Neural cell (in vitro differentiated cells): ENCODE data around the gene ATP2C1. TPM values are rescaled to one million over a fixed set of nuclear protein-coding genes. Genes with fewer than 3 reads are reported as not detected.

ENCODE experiments used
- H2AFZ ChIP-seq: fragments of 200-600, 300-800 bp; sonication (generic), shearing (Covaris generic); 2 replicates; pipeline ENCODE4 v1.6.0; 2014; ENCODE audit warnings: low read depth, mild to moderate bottlenecking, antibody characterized with exemption, low read length, moderate library complexity
- H3F3A ChIP-seq: fragments of 200-600 bp; shearing (Covaris generic); 2 replicates; pipeline ENCODE4 v1.6.1; 2016; ENCODE audit warnings: mild to moderate bottlenecking, moderate library complexity, mixed read lengths, antibody characterized with exemption, low read length; ENCODE audit not compliant: insufficient read depth, poor library complexity, severe bottlenecking
- H3K27ac ChIP-seq: fragments of 200-600, 300-800 bp; sonication (generic), shearing (Covaris generic); 2 replicates; pipeline ENCODE4 v1.5.1; 2014; ENCODE audit warnings: mild to moderate bottlenecking, low read length, moderate library complexity
- H3K27me3 ChIP-seq: fragments of 300-800, 200-600 bp; sonication (generic), shearing (Covaris generic); 2 replicates; pipeline ENCODE4 v1.6.0; 2014; ENCODE audit warnings: mild to moderate bottlenecking, low read depth, low read length, moderate library complexity; ENCODE audit not compliant: insufficient read depth
- H3K36me3 ChIP-seq: fragments of 300-800, 200-600 bp; sonication (generic), shearing (Covaris generic); 2 replicates; pipeline ENCODE4 v1.5.1; 2014; ENCODE audit warnings: mild to moderate bottlenecking, antibody characterized with exemption, low read length, moderate library complexity; ENCODE audit not compliant: insufficient read depth
- H3K4me2 ChIP-seq: fragments of 300-800, 200-600 bp; sonication (generic), shearing (Covaris generic); 2 replicates; pipeline ENCODE4 v1.6.0; 2014; ENCODE audit warnings: mild to moderate bottlenecking, low read length
- H3K4me3 ChIP-seq: fragments of 300-800, 200-600 bp; sonication (generic), shearing (Covaris generic); 2 replicates; pipeline ENCODE4 v1.5.1; 2014; ENCODE audit warnings: mild to moderate bottlenecking, low read length, moderate library complexity
- H3K79me2 ChIP-seq: fragments of 200-600 bp; shearing (Covaris generic); replicated peaks from 2 replicates; pipeline ENCODE4 v1.6.0; 2014; ENCODE audit warnings: mild to moderate bottlenecking, low read length, moderate library complexity; ENCODE audit not compliant: insufficient read depth
- H3K9ac ChIP-seq: fragments of 300-800, 200-600 bp; sonication (generic), shearing (Covaris generic); 2 replicates; pipeline ENCODE4 v1.6.1; 2016; ENCODE audit warnings: mild to moderate bottlenecking, low read length, mixed read lengths
- H3K9me2 ChIP-seq: fragments of 200-600 bp; shearing (Covaris generic); 2 replicates; pipeline ENCODE4 v1.6.1; 2016; ENCODE audit warnings: mild to moderate bottlenecking, low read length, mixed read lengths; ENCODE audit not compliant: insufficient read depth
- H3K9me3 ChIP-seq: fragments of 200-600, 300-800 bp; sonication (generic), shearing (Covaris generic); 2 replicates; pipeline ENCODE4 v1.6.1; 2016; ENCODE audit warnings: mild to moderate bottlenecking, mixed run types, low read length, moderate library complexity, mixed read lengths
- H4K20me1 ChIP-seq: fragments of 200-600 bp; shearing (Covaris generic); 2 replicates; pipeline ENCODE4 v1.6.1; 2016; ENCODE audit warnings: mild to moderate bottlenecking, mixed run types; ENCODE audit not compliant: insufficient read depth
- CTCF ChIP-seq: fragments of 450-650 bp; IDR thresholded peaks from 2 replicates; pipeline ENCODE4 v1.5.1; 2014; ENCODE audit warnings: antibody characterized with exemption, mild to moderate bottlenecking, moderate library complexity; ENCODE audit not compliant: poor library complexity, severe bottlenecking
- EP300 ChIP-seq: fragments of 450-650 bp; conservative IDR thresholded peaks from 2 replicates; pipeline ENCODE4 v1.6.1; 2014; ENCODE audit warnings: antibody characterized with exemption, mild to moderate bottlenecking, moderate library complexity; ENCODE audit not compliant: poor library complexity, severe bottlenecking
- EZH2 ChIP-seq: fragments of 200-600, 300-800 bp; shearing (Covaris generic), sonication (generic); IDR thresholded peaks from 2 replicates; pipeline ENCODE4 v1.6.1; 2014; ENCODE audit warnings: antibody characterized with exemption, low read length, borderline replicate concordance, mild to moderate bottlenecking; ENCODE audit not compliant: insufficient read depth, poor library complexity, severe bottlenecking
- MXI1 ChIP-seq: fragments of 450-650 bp; conservative IDR thresholded peaks from 2 replicates; pipeline ENCODE4 v1.6.1; 2014; ENCODE audit warnings: antibody characterized with exemption, mild to moderate bottlenecking; ENCODE audit not compliant: poor library complexity, severe bottlenecking
- POLR2AphosphoS5 ChIP-seq: IDR thresholded peaks from 2 replicates; pipeline ENCODE4 v1.6.1; 2012
- RAD21 ChIP-seq: fragments of 450-650 bp; conservative IDR thresholded peaks from 2 replicates; pipeline ENCODE4 v1.6.1; 2014; ENCODE audit warnings: antibody characterized with exemption, mild to moderate bottlenecking, moderate library complexity
- REST ChIP-seq: IDR thresholded peaks from 2 replicates; pipeline ENCODE4 v1.6.1; 2012; ENCODE audit warnings: borderline replicate concordance
- SMC3 ChIP-seq: fragments of 450-650 bp; conservative IDR thresholded peaks from 2 replicates; pipeline ENCODE4 v1.6.1; 2014; ENCODE audit warnings: antibody characterized with exemption, mild to moderate bottlenecking, moderate library complexity; ENCODE audit not compliant: poor library complexity
- TAF1 ChIP-seq: IDR thresholded peaks from 2 replicates; pipeline ENCODE4 v1.6.1; 2012; ENCODE audit warnings: low read depth
- polyA plus RNA-seq: library from polyadenylated mRNA; depleted of rRNA; stranded (reverse); fragments of >200 nt; gene quantifications from 2 replicates; pipeline ENCODE4 v1.2.3, GENCODE V29; 2014

The ATP2C1 gene
- polyA plus RNA-seq, 1 donor from 2014 or later = 134 TPM

- Histone ChIP-seq H3K27ac (no peak overlapping the region), H4K20me1 (no peaks in the 10 kb centered on the region), H3F3A (no peaks in the 10 kb centered on the region), H3K4me2 (no peak overlapping the region), H3K9me3 (no peaks in the 10 kb centered on the region), H3K36me3 (peaks cover 4% of the 10 kb centered on the region), H3K27me3 (no peaks in the 10 kb centered on the region), H2AFZ (no peak overlapping the region), H3K9me2 (no peaks in the 10 kb centered on the region), H3K4me3 (no peak overlapping the region), H3K79me2 (no peaks in the 10 kb centered on the region), H3K9ac (no peak overlapping the region)
- no peak for TF ChIP-seq SMC3
- TF ChIP-seq CTCF = no peak
- no peak for TF ChIP-seq MXI1
- no peak for TF ChIP-seq REST
- no peak for TF ChIP-seq RAD21
- no peak for TF ChIP-seq TAF1
- TF ChIP-seq EZH2 = no peak
- no peak for TF ChIP-seq POLR2AphosphoS5
- TF ChIP-seq EP300 = no peak
Observed at GRCh38 chr3:130975251-130975650, 81.4 kb downstream of the ATP2C1 start.

GRCh38 chr3:130976706-130977105 lies 82.8 kb downstream of the ATP2C1 start:
- no peak for TF ChIP-seq MXI1
- TF ChIP-seq SMC3 = no peak
- no peak for TF ChIP-seq EZH2
- TF ChIP-seq EP300 = no peak
- no peak for TF ChIP-seq TAF1
- no peaks in the 10 kb centered on the region for H3K27me3 ChIP-seq
- H3K27ac ChIP-seq = no peak overlapping the region
- H3K4me2 ChIP-seq = no peak overlapping the region
- no peak overlapping the region for H3K9ac ChIP-seq
- H3K36me3 ChIP-seq = no peaks in the 10 kb centered on the region
- H2AFZ ChIP-seq = no peak overlapping the region
- H3K4me3 ChIP-seq = no peak overlapping the region
- H4K20me1 ChIP-seq = no peaks in the 10 kb centered on the region
- no peaks in the 10 kb centered on the region for H3K79me2 ChIP-seq
- H3F3A ChIP-seq = no peaks in the 10 kb centered on the region
- H3K9me2 ChIP-seq = no peaks in the 10 kb centered on the region
- H3K9me3 ChIP-seq = no peaks in the 10 kb centered on the region

GRCh38 chr3:130979117-130979516 lies 85.2 kb downstream of the ATP2C1 start:
- H3K9me3 ChIP-seq = no peaks in the 10 kb centered on the region
- no peak overlapping the region for H3K4me2 ChIP-seq

More at GRCh38 chr3:130979117-130979516, 85.2 kb downstream of the ATP2C1 start:
- no peaks in the 10 kb centered on the region for H3K9me2 ChIP-seq
- H3K9ac ChIP-seq = no peak overlapping the region
- H3K4me3 ChIP-seq = no peak overlapping the region
- TF ChIP-seq EP300 (no peak), MXI1 (no peak), REST (no peak), RAD21 (no peak), TAF1 (no peak), POLR2AphosphoS5 (no peak), SMC3 (no peak), EZH2 (no peak), CTCF (no peak)
- H3F3A ChIP-seq = no peaks in the 10 kb centered on the region
- H3K27me3 ChIP-seq = no peaks in the 10 kb centered on the region
- no peaks in the 10 kb centered on the region for H3K79me2 ChIP-seq
- peaks cover 6% of the 10 kb centered on the region for H3K36me3 ChIP-seq
- no peaks in the 10 kb centered on the region for H4K20me1 ChIP-seq
- H2AFZ ChIP-seq = no peak overlapping the region
- no peak overlapping the region for H3K27ac ChIP-seq
